Smooth muscle cell (in vitro differentiated cells): ENCODE data around the gene HARBI1. TPM values are rescaled to one million over a fixed set of nuclear protein-coding genes. Genes with fewer than 3 reads are reported as not detected.
"Not testable (repeated sequence)": the region's sequence is repeated elsewhere in the genome, so short reads cannot be mapped to it uniquely, and the experiment has no call there.

ENCODE experiments used
- DNase-seq: peaks from one replicate; lab custom pipeline; 2025; ENCODE audit not compliant: unreplicated experiment; lab: John Stamatoyannopoulos, UW
- H2AFZ ChIP-seq: fragments of 200-600 bp; sonication (generic); 2 replicates; pipeline ENCODE4 v1.6.0; 2016; ENCODE audit warnings: antibody characterized with exemption, low read depth, mild to moderate bottlenecking
- H3F3A ChIP-seq: fragments of 200-600 bp; sonication (generic); 2 replicates; pipeline ENCODE4 v1.6.0; 2017; ENCODE audit warnings: antibody characterized with exemption, low read depth
- H3K27ac ChIP-seq: fragments of 200-600 bp; sonication (generic); 2 replicates; pipeline ENCODE4 v1.5.1; 2016; ENCODE audit warnings: low read depth, mild to moderate bottlenecking
- H3K27me3 ChIP-seq: fragments of 200-600 bp; sonication (generic); 2 replicates; pipeline ENCODE4 v1.6.1; 2016; ENCODE audit warnings: low read depth, mild to moderate bottlenecking
- H3K36me3 ChIP-seq: fragments of 200-600 bp; sonication (generic); 2 replicates; pipeline ENCODE4 v1.5.1; 2016; ENCODE audit warnings: low read depth
- H3K4me1 ChIP-seq: fragments of 200-600 bp; sonication (generic); 2 replicates; pipeline ENCODE4 v1.5.1; 2016; ENCODE audit warnings: low read depth
- H3K4me2 ChIP-seq: fragments of 200-600 bp; sonication (generic); 2 replicates; pipeline ENCODE4 v1.6.0; 2016; ENCODE audit warnings: mild to moderate bottlenecking
- H3K4me3 ChIP-seq: fragments of 200-600 bp; sonication (generic); 2 replicates; pipeline ENCODE4 v1.5.1; 2016; ENCODE audit warnings: mild to moderate bottlenecking
- H3K79me2 ChIP-seq: fragments of 200-600 bp; sonication (generic); 2 replicates; pipeline ENCODE4 v1.6.0; 2016; ENCODE audit warnings: low read depth, mild to moderate bottlenecking
- H3K9ac ChIP-seq: fragments of 200-600 bp; sonication (generic); 2 replicates; pipeline ENCODE4 v1.6.0; 2016; ENCODE audit warnings: low read depth
- H3K9me3 ChIP-seq: fragments of 200-600 bp; sonication (generic); replicated peaks from 2 replicates; pipeline ENCODE4 v1.5.1; 2016; ENCODE audit warnings: low read depth
- H4K20me1 ChIP-seq: fragments of 200-600 bp; sonication (generic); 2 replicates; pipeline ENCODE4 v1.6.0; 2016; ENCODE audit warnings: low read depth
- WGBS: methylation state at CpG from one replicate; pipeline ENCODE4 v1.1.7; 2016; ENCODE audit warnings: low lambda C conversion rate; 5-methylcytosine and 5-hydroxymethylcytosine counted together
- polyA plus RNA-seq: library from polyadenylated mRNA; unstranded; fragments of >200 nt; fragmentation: Nextera tagmentation; extraction: Ambion mirVana; gene quantifications from 2 replicates; pipeline ENCODE4 v1.2.1, GENCODE V29; 2016
- total RNA-seq: library from RNA; depleted of rRNA; stranded (reverse); fragments of >200 nt; gene quantifications from 2 replicates; pipeline ENCODE4 v1.2.3, GENCODE V29; 2014
- TF ChIP-seq, protein P1 (sequence below): fragments of 200-600 bp; sonication (generic); IDR thresholded peaks from 2 replicates; pipeline ENCODE4 v1.5.1; 2017; ENCODE audit warnings: borderline replicate concordance, mild to moderate bottlenecking, antibody characterized with exemption; ENCODE audit not compliant: insufficient read depth, poor library complexity, severe bottlenecking

HARBI1 gene
- total and polyA plus RNA-seq, 2 experiments from 2014 or later, result 2.4 to 2.9 TPM

- Histone ChIP-seq H3K4me2 (peak overlapping the region; percentile 56), H3K36me3 (no peaks in the 10 kb centered on the region), H3K9ac (no peak overlapping the region), H3K9me3 (no peaks in the 10 kb centered on the region), H3K27ac (no peak overlapping the region), H4K20me1 (peaks cover 68% of the 10 kb centered on the region), H3K79me2 (peaks cover 77% of the 10 kb centered on the region), H2AFZ (no peak overlapping the region), H3K4me3 (no peak overlapping the region), H3K27me3 (no peaks in the 10 kb centered on the region), H3F3A (no peaks in the 10 kb centered on the region), H3K4me1 (peaks cover 18% of the 10 kb centered on the region)
- no peak for DNase-seq
- TF ChIP-seq, protein P1, sequence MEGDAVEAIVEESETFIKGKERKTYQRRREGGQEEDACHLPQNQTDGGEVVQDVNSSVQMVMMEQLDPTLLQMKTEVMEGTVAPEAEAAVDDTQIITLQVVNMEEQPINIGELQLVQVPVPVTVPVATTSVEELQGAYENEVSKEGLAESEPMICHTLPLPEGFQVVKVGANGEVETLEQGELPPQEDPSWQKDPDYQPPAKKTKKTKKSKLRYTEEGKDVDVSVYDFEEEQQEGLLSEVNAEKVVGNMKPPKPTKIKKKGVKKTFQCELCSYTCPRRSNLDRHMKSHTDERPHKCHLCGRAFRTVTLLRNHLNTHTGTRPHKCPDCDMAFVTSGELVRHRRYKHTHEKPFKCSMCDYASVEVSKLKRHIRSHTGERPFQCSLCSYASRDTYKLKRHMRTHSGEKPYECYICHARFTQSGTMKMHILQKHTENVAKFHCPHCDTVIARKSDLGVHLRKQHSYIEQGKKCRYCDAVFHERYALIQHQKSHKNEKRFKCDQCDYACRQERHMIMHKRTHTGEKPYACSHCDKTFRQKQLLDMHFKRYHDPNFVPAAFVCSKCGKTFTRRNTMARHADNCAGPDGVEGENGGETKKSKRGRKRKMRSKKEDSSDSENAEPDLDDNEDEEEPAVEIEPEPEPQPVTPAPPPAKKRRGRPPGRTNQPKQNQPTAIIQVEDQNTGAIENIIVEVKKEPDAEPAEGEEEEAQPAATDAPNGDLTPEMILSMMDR, result no peak
- WGBS, result 83% methylated on average over 11 of the region's 11 CpGs
Measured at GRCh38 chr11:46590740-46591605, 26.1 kb downstream of the HARBI1 start.

- Histone ChIP-seq H3K9me3 (no peaks in the 10 kb centered on the region), H3K4me2 (no peak overlapping the region), H3K36me3 (no peaks in the 10 kb centered on the region), H3K27ac (no peak overlapping the region), H3K4me3 (no peak overlapping the region), H3K79me2 (peaks cover 92% of the 10 kb centered on the region), H3F3A (no peaks in the 10 kb centered on the region), H3K4me1 (peaks cover 11% of the 10 kb centered on the region), H4K20me1 (peaks cover 77% of the 10 kb centered on the region), H3K27me3 (no peaks in the 10 kb centered on the region), H2AFZ (no peak overlapping the region), H3K9ac (no peak overlapping the region)
- DNase-seq, result no peak
- TF ChIP-seq, protein P1, result no peak
Measured at GRCh38 chr11:46588915-46589314, 28.1 kb downstream of the HARBI1 start.

DNA sequence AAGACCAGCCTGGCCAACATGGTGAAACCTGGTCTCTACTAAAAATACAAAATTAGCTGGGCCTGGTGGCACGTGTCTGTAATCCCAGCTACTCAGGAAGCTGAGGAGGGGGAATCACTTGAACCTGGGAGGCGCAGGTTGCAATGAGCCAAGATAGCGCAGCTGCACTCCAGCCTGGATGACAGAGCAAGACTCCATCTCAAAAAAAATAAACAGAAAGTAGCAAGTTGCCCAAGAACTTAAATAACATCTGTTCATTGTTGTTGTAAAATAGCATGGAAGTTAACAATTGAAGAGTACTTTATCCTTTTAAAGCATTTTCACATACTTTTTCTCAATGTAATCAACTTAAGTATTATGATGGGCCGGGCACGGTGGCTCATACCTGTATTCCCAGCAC, 28.9 kb downstream of the HARBI1 start:
- Histone ChIP-seq H3K27ac (no peak overlapping the region), H3F3A (no peaks in the 10 kb centered on the region), H3K79me2 (peaks cover 86% of the 10 kb centered on the region), H3K9ac (no peak overlapping the region), H3K4me1 (peaks cover 10% of the 10 kb centered on the region), H3K4me2 (no peak overlapping the region), H3K9me3 (no peaks in the 10 kb centered on the region), H3K4me3 (no peak overlapping the region), H2AFZ (no peak overlapping the region), H4K20me1 (peaks cover 77% of the 10 kb centered on the region), H3K36me3 (no peaks in the 10 kb centered on the region), H3K27me3 (no peaks in the 10 kb centered on the region)
- TF ChIP-seq, protein P1, result no peak
- WGBS, result 96% methylated on average over 5 of the region's 5 CpGs
- DNase-seq, result no peak

- not testable (repeated sequence) for H3K9me3 ChIP-seq, H3K4me1 ChIP-seq, H3K27me3 ChIP-seq, H3K4me3 ChIP-seq, H3K4me2 ChIP-seq, H3K9ac ChIP-seq, DNase-seq, H2AFZ ChIP-seq, H3K36me3 ChIP-seq, H3F3A ChIP-seq, H3K27ac ChIP-seq
- H4K20me1 ChIP-seq, result peaks cover 78% of the 10 kb centered on the region
- H3K79me2 ChIP-seq, result peaks cover 80% of the 10 kb centered on the region
- WGBS, result 94% methylated on average over 1 of the region's 1 CpG
Measured at GRCh38 chr11:46583513-46583912, 33.5 kb downstream of the HARBI1 start.
